HepG2 (cell line): ENCODE results near the gene ANKRD39. TPM values are rescaled to one million over a fixed set of nuclear protein-coding genes. Genes with fewer than 3 reads are reported as not detected.

ENCODE experiments used
- ATAC-seq: fragments of 200-7000 bp; cut with Tn5 transposase; 3 replicates; pipeline ENCODE4 v1.9.1; 2020; ENCODE audit warnings: mild to moderate bottlenecking, moderate library complexity
- BruUV-seq: library from RNA; stranded (reverse); fragments of 400-500 nt; replicated peaks from 2 replicates; lab custom pipeline; 2021; lab: Mats Ljungman, UMichigan
- CTCF ChIA-PET: fragments of 300-600 bp; formaldehyde crosslinking; extraction: SDS; loops from one replicate; lab custom pipeline; 2021; ENCODE audit warnings: low total read pairs, inconsistent platforms, low intra/inter-chr PET ratio; lab: Yijun Ruan, JAX
- POLR2A ChIA-PET: fragments of 350-600 bp; sonication (Branson Sonifier 250); formaldehyde crosslinking; loops from one replicate; lab custom pipeline; 2020; ENCODE audit warnings: antibody characterized with exemption, inconsistent platforms; lab: Yijun Ruan, JAX
- DNase-seq: peaks from one replicate; pipeline ENCODE4 v3.0.0-alpha.2; 2015; ENCODE audit warnings: low spot score
- FAIRE-seq: peaks from 3 replicates; lab custom pipeline; 2011; peaks lifted over from hg19 to GRCh38; lab: Jason Lieb, UNC
- H2AFZ ChIP-seq: one replicate; pipeline ENCODE4 v1.6.1; 2011; ENCODE audit warnings: low read length, inconsistent platforms
- H3K27ac ChIP-seq: fragments of 300-600 bp; 3 replicates; pipeline ENCODE4 v1.8.0; 2011; ENCODE audit warnings: mixed run types, mild to moderate bottlenecking, mixed read lengths, low read length, inconsistent platforms; ENCODE audit not compliant: insufficient read depth; ENCODE audit errors: extremely low read length
- H3K27me3 ChIP-seq, 2 experiments: fragments of 200-600 bp in 1 of 2; 2 replicates in 1 of 2; 3 replicates in 1 of 2; pipeline versions ENCODE4 v1.6.0 to v1.8.0; 2011; ENCODE audit warnings: low read length in 2 of 2, mild to moderate bottlenecking in 2 of 2, moderate library complexity in 2 of 2, inconsistent platforms in 1 of 2; ENCODE audit not compliant: insufficient read depth in 2 of 2, control insufficient read depth in 1 of 2
- H3K36me3 ChIP-seq, 2 experiments: fragments of 200-600 bp in 1 of 2; replicated peaks in 1 of 2; 2 replicates in 1 of 2; 3 replicates in 1 of 2; pipeline versions ENCODE4 v1.5.1 to v1.8.0; 2011; ENCODE audit warnings: low read length in 2 of 2, inconsistent platforms in 1 of 2; ENCODE audit not compliant: insufficient read depth in 2 of 2, control insufficient read depth in 1 of 2
- H3K4me1 ChIP-seq: 2 replicates; pipeline ENCODE4 v1.5.1; 2012; ENCODE audit warnings: low read length, inconsistent platforms; ENCODE audit not compliant: insufficient read depth
- H3K4me2 ChIP-seq: 2 replicates; pipeline ENCODE4 v1.6.0; 2011; ENCODE audit warnings: low read depth, low read length, inconsistent platforms
- H3K4me3 ChIP-seq, 3 experiments: fragments of 200-600 bp in 1 of 3; sonication (generic), shearing (Covaris generic) in 1 of 3; replicated peaks in 1 of 3; 2 replicates each; pipeline ENCODE4 v1.5.1; 2011 to 2016; ENCODE audit warnings: low read length in 3 of 3, inconsistent platforms in 2 of 3, low read depth in 2 of 3, mild to moderate bottlenecking in 2 of 3, control low read depth in 1 of 3, mixed read lengths in 1 of 3; ENCODE audit not compliant: insufficient read depth in 1 of 3
- H3K79me2 ChIP-seq: one replicate; pipeline ENCODE4 v1.6.1; 2011; ENCODE audit warnings: low read length, inconsistent platforms; ENCODE audit not compliant: insufficient read depth
- H3K9ac ChIP-seq: 2 replicates; pipeline ENCODE4 v1.6.0; 2011; ENCODE audit warnings: mild to moderate bottlenecking, low read depth, low read length, inconsistent platforms; ENCODE audit not compliant: insufficient read depth
- H3K9me3 ChIP-seq: 2 replicates; pipeline ENCODE4 v1.5.1; 2012; ENCODE audit warnings: mild to moderate bottlenecking, low read length
- H4K20me1 ChIP-seq: 2 replicates; pipeline ENCODE4 v1.6.0; 2011; ENCODE audit warnings: inconsistent platforms, mild to moderate bottlenecking, low read length, moderate library complexity; ENCODE audit not compliant: insufficient read depth
- ATF1 ChIP-seq: IDR thresholded peaks from 2 replicates; pipeline ENCODE4 v1.6.1; 2016; ENCODE audit warnings: mild to moderate bottlenecking, control low read depth
- ATM ChIP-seq: fragments of 450-650 bp; IDR thresholded peaks from 2 replicates; pipeline ENCODE4 v1.7.1; 2017; ENCODE audit warnings: mild to moderate bottlenecking, borderline replicate concordance
- CSRNP2 ChIP-seq: sonication (generic); formaldehyde crosslinking; conservative IDR thresholded peaks from 2 replicates; pipeline ENCODE4 v1.8.0; 2022; ENCODE audit warnings: low read depth, missing genetic modification reagents
- EP300 ChIP-seq, 3 experiments: sonication (generic) in 1 of 3; formaldehyde crosslinking in 1 of 3; IDR thresholded peaks; 2 replicates each; pipeline versions ENCODE4 v1.5.1 to v1.6.1; 2011 to 2020; ENCODE audit warnings: low read depth in 2 of 3, low read length in 2 of 3, borderline replicate concordance in 1 of 3, improper control_type of control experiment in 1 of 3, mild to moderate bottlenecking in 1 of 3, missing genetic modification reagents in 1 of 3, moderate library complexity in 1 of 3
- MED1 ChIP-seq: sonication (generic); formaldehyde crosslinking; IDR thresholded peaks from 2 replicates; pipeline ENCODE4 v1.4.0; 2020; ENCODE audit warnings: missing genetic modification reagents
- MEIS1 ChIP-seq: sonication (generic); formaldehyde crosslinking; IDR thresholded peaks from 2 replicates; pipeline ENCODE4 v1.9.0; 2021; ENCODE audit warnings: mild to moderate bottlenecking, missing genetic modification reagents, moderate library complexity, borderline replicate concordance
- SNAI1 ChIP-seq: sonication (generic); formaldehyde crosslinking; IDR thresholded peaks from 2 replicates; pipeline ENCODE4 v1.5.0; 2020; ENCODE audit warnings: mild to moderate bottlenecking, missing genetic modification reagents, borderline replicate concordance
- ZNF143 ChIP-seq: sonication (generic); formaldehyde crosslinking; IDR thresholded peaks from 2 replicates; pipeline ENCODE4 v1.4.0; 2020; ENCODE audit warnings: missing genetic modification reagents
- ZNF17 ChIP-seq: sonication (generic); formaldehyde crosslinking; IDR thresholded peaks from 2 replicates; pipeline ENCODE4 v1.5.0; 2020; ENCODE audit warnings: mild to moderate bottlenecking, missing genetic modification reagents
- ZNF530 ChIP-seq: sonication (generic); formaldehyde crosslinking; IDR thresholded peaks from 2 replicates; pipeline ENCODE4 v1.5.0; 2020; ENCODE audit warnings: low read depth, mild to moderate bottlenecking, missing genetic modification reagents
- ZNF580 ChIP-seq: IDR thresholded peaks from 2 replicates; pipeline ENCODE4 v1.6.1; 2016; ENCODE audit warnings: low read depth, borderline replicate concordance
- ZNF746 ChIP-seq: sonication (generic); formaldehyde crosslinking; IDR thresholded peaks from 2 replicates; pipeline ENCODE4 v1.8.0; 2022; ENCODE audit warnings: mild to moderate bottlenecking, missing genetic modification reagents
- ZNF780A ChIP-seq: sonication (generic); formaldehyde crosslinking; IDR thresholded peaks from 2 replicates; pipeline ENCODE4 v1.8.0; 2022; ENCODE audit warnings: mild to moderate bottlenecking, missing genetic modification reagents, moderate library complexity
- WGBS: methylation state at CpG from one replicate; pipeline ENCODE4 v1.1.6; 2017; ENCODE audit warnings: low lambda C conversion rate; 5-methylcytosine and 5-hydroxymethylcytosine counted together
- in situ Hi-C: cut with HindIII; loops from 2 replicates; pipeline ENCODE4 v1.10.0; 2017; ENCODE audit warnings: low pct_unique_long_range_greater_than_20kb; ENCODE audit not compliant: extremely low pct_ligation_motif_present
- intact Hi-C: fragments of 100-400 bp; cut with micrococcal nuclease; formaldehyde crosslinking; loops from one replicate; pipeline ENCODE4 v1.10.0; 2022; ENCODE audit not compliant: unreplicated experiment
- polyA plus RNA-seq, 8 experiments: library from polyadenylated mRNA; depleted of rRNA in 3 of 8; stranded (reverse) in 7 of 8; unstranded in 1 of 8; fragments of >200 nt; fragmentation: Illumina TruSeq in 4 of 8; extraction: Trizol in 4 of 8; gene quantifications; 2 replicates each; pipeline versions ENCODE4 v1.2.1 to v1.2.3, GENCODE V29; 2011 to 2016; ENCODE audit warnings: low read depth in 4 of 8, missing spikeins in 1 of 8, mixed read lengths in 1 of 8; ENCODE audit not compliant: insufficient read depth in 1 of 8
- total RNA-seq, 5 experiments: library from RNA; depleted of rRNA; stranded (reverse); fragments of >200 nt; fragmentation: Illumina TruSeq; extraction: Trizol; gene quantifications; 2 replicates each; pipeline ENCODE4 v1.2.3, GENCODE V29; 2016; ENCODE audit warnings: low read depth in 1 of 5
- TF ChIP-seq, protein P1 (sequence below): conservative IDR thresholded peaks from 2 replicates; pipeline ENCODE4 v1.6.1; 2018; ENCODE audit warnings: missing genetic modification reagents
- TF ChIP-seq, protein P2 (sequence below): sonication (generic); formaldehyde crosslinking; IDR thresholded peaks from 2 replicates; pipeline ENCODE4 v1.8.1; 2023; ENCODE audit warnings: missing genetic modification reagents, inconsistent platforms, borderline replicate concordance

ANKRD39 gene
- total and polyA plus RNA-seq, 2 of the 13 experiments (the other 11 are each of a cell fraction or from before 2014, with no cell fraction given), result 23.2 to 24.8 TPM

- Histone ChIP-seq H3K27me3 (peaks cover 42 to 96% of the 10 kb centered on the region in 2 experiments), H3K27ac (no peak overlapping the region), H3K9me3 (no peaks in the 10 kb centered on the region), H3K4me3 (no peak overlapping the region), H2AFZ (no peak overlapping the region), H3K4me1 (no peaks in the 10 kb centered on the region), H4K20me1 (no peaks in the 10 kb centered on the region; the same call in 1 of the 2 replicates), H3K4me2 (no peak overlapping the region), H3K36me3 (no peaks in the 10 kb centered on the region), H3K9ac (no peak overlapping the region), H3K79me2 (no peaks in the 10 kb centered on the region)
- intact Hi-C loops (no loop called here), in situ Hi-C loops (no loop called here)
- POLR2A ChIA-PET, result no interaction called here
- no peak for FAIRE-seq
- ATAC-seq, result no peak
- 25% methylated on average over 10 of the region's 10 CpGs for WGBS
- no TSS peak for BruUV-seq
- CTCF ChIA-PET, result no interaction called here
- no peak for DNase-seq
- TF ChIP-seq ZNF17 (CRISPR knock-in tag) (no peak), MEIS1 (CRISPR knock-in tag) (no peak), ZNF580 (no peak), SNAI1 (CRISPR knock-in tag) (no peak), ATF1 (CRISPR knock-in tag) (no peak), ATM (no peak), ZNF530 (CRISPR knock-in tag) (no peak), MED1 (CRISPR knock-in tag) (no peak), ZNF780A (no peak), ZNF143 (CRISPR knock-in tag) (no peak), ZNF746 (CRISPR knock-in tag) (no peak), CSRNP2 (CRISPR knock-in tag) (no peak), EP300 (IDR thresholded peaks at IDR 0.05; ENCODE audit: low read depth in 2 of 2, low read length in 2 of 2) (no peak), EP300 (CRISPR knock-in tag; IDR thresholded peaks at IDR 0.05; ENCODE audit: borderline replicate concordance) (no peak)
- TF ChIP-seq, protein P1, sequence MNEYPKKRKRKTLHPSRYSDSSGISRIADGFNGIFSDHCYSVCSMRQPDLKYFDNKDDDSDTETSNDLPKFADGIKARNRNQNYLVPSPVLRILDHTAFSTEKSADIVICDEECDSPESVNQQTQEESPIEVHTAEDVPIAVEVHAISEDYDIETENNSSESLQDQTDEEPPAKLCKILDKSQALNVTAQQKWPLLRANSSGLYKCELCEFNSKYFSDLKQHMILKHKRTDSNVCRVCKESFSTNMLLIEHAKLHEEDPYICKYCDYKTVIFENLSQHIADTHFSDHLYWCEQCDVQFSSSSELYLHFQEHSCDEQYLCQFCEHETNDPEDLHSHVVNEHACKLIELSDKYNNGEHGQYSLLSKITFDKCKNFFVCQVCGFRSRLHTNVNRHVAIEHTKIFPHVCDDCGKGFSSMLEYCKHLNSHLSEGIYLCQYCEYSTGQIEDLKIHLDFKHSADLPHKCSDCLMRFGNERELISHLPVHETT, result no peak
- TF ChIP-seq, protein P2, sequence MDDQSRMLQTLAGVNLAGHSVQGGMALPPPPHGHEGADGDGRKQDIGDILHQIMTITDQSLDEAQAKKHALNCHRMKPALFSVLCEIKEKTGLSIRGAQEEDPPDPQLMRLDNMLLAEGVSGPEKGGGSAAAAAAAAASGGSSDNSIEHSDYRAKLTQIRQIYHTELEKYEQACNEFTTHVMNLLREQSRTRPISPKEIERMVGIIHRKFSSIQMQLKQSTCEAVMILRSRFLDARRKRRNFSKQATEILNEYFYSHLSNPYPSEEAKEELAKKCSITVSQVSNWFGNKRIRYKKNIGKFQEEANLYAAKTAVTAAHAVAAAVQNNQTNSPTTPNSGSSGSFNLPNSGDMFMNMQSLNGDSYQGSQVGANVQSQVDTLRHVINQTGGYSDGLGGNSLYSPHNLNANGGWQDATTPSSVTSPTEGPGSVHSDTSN (CRISPR knock-in tag), result no peak
These were observed 23.8 kb upstream of the ANKRD39 start for GRCh38 chr2:96881349-96882195.
